HepG2 (cell line): ENCODE results near the gene PFKL. TPM values are rescaled to one million over a fixed set of nuclear protein-coding genes. Genes with fewer than 3 reads are reported as not detected.

Source experiments
- BHLHE40 ChIP-seq: IDR thresholded peaks from 2 replicates; pipeline ENCODE4 v1.6.1; 2011; ENCODE audit warnings: low read length, improper control_type of control experiment
- GATA4 ChIP-seq: sonication (generic); IDR thresholded peaks from 2 replicates; pipeline ENCODE4 v1.6.1; 2016; ENCODE audit warnings: antibody characterized with exemption, low read depth, borderline replicate concordance
- HNRNPK ChIP-seq: fragments of 200-400 bp; formaldehyde crosslinking; IDR thresholded peaks from 2 replicates; pipeline ENCODE4 v1.6.1; 2018; ENCODE audit warnings: low read length, low read depth, moderate library complexity, mild to moderate bottlenecking; ENCODE audit not compliant: poor library complexity, severe bottlenecking
- ISL2 ChIP-seq: sonication (generic); formaldehyde crosslinking; IDR thresholded peaks from 2 replicates; pipeline ENCODE4 v1.5.0; 2020; ENCODE audit warnings: missing genetic modification reagents
- ISX ChIP-seq: sonication (generic); formaldehyde crosslinking; conservative IDR thresholded peaks from 2 replicates; pipeline ENCODE4 v1.5.0; 2020; ENCODE audit warnings: missing genetic modification reagents
- KAT2B ChIP-seq: fragments of 150-350 bp; IDR thresholded peaks from 2 replicates; pipeline ENCODE4 v1.6.1; 2014; ENCODE audit warnings: low read depth, low read length, borderline replicate concordance
- PAXIP1 ChIP-seq: sonication (generic); formaldehyde crosslinking; conservative IDR thresholded peaks from 2 replicates; pipeline ENCODE4 v1.4.0; 2020; ENCODE audit warnings: mild to moderate bottlenecking, missing genetic modification reagents, moderate library complexity
- ZNF24 ChIP-seq: fragments of 450-650 bp; IDR thresholded peaks from 2 replicates; pipeline ENCODE4 v1.6.1; 2017; ENCODE audit warnings: antibody characterized with exemption, mild to moderate bottlenecking
- ZNF292 ChIP-seq: sonication (generic); formaldehyde crosslinking; IDR thresholded peaks from 2 replicates; pipeline ENCODE4 v1.8.1; 2022; ENCODE audit warnings: mild to moderate bottlenecking, low read depth, missing genetic modification reagents, borderline replicate concordance
- ZNF296 ChIP-seq: sonication (generic); formaldehyde crosslinking; conservative IDR thresholded peaks from 2 replicates; pipeline ENCODE4 v1.5.0; 2020; ENCODE audit warnings: mild to moderate bottlenecking, missing genetic modification reagents
- ZNF430 ChIP-seq: sonication (generic); formaldehyde crosslinking; IDR thresholded peaks from 2 replicates; pipeline ENCODE4 v1.9.0; 2021; ENCODE audit warnings: mild to moderate bottlenecking, missing genetic modification reagents
- ZNF431 ChIP-seq: sonication (generic); formaldehyde crosslinking; IDR thresholded peaks from 2 replicates; pipeline ENCODE4 v1.9.0; 2022; ENCODE audit warnings: missing genetic modification reagents, low read depth, mild to moderate bottlenecking, borderline replicate concordance
- ZNF556 ChIP-seq: sonication (generic); formaldehyde crosslinking; IDR thresholded peaks from 2 replicates; pipeline ENCODE4 v1.4.0; 2020; ENCODE audit warnings: mild to moderate bottlenecking, missing genetic modification reagents, borderline replicate concordance
- ZNF670 ChIP-seq: sonication (generic); formaldehyde crosslinking; IDR thresholded peaks from 2 replicates; pipeline ENCODE4 v1.8.0; 2022; ENCODE audit warnings: mild to moderate bottlenecking, missing genetic modification reagents, borderline replicate concordance
- ZNF672 ChIP-seq: sonication (generic); formaldehyde crosslinking; IDR thresholded peaks from 2 replicates; pipeline ENCODE4 v1.8.1; 2022; ENCODE audit warnings: missing genetic modification reagents
- ZNF776 ChIP-seq: sonication (generic); formaldehyde crosslinking; IDR thresholded peaks from 2 replicates; pipeline ENCODE4 v1.4.0; 2020; ENCODE audit warnings: mild to moderate bottlenecking, missing genetic modification reagents
- ZSCAN12 ChIP-seq: sonication (generic); formaldehyde crosslinking; IDR thresholded peaks from 2 replicates; pipeline ENCODE4 v1.9.0; 2021; ENCODE audit warnings: mild to moderate bottlenecking, missing genetic modification reagents
- polyA plus RNA-seq, 8 experiments: library from polyadenylated mRNA; depleted of rRNA in 3 of 8; stranded (reverse) in 7 of 8; unstranded in 1 of 8; fragments of >200 nt; fragmentation: Illumina TruSeq in 4 of 8; extraction: Trizol in 4 of 8; gene quantifications; 2 replicates each; pipeline versions ENCODE4 v1.2.1 to v1.2.3, GENCODE V29; 2011 to 2016; ENCODE audit warnings: low read depth in 4 of 8, missing spikeins in 1 of 8, mixed read lengths in 1 of 8; ENCODE audit not compliant: insufficient read depth in 1 of 8
- total RNA-seq, 5 experiments: library from RNA; depleted of rRNA; stranded (reverse); fragments of >200 nt; fragmentation: Illumina TruSeq; extraction: Trizol; gene quantifications; 2 replicates each; pipeline ENCODE4 v1.2.3, GENCODE V29; 2016; ENCODE audit warnings: low read depth in 1 of 5
- TF ChIP-seq, protein P1 (sequence below): sonication (generic); formaldehyde crosslinking; IDR thresholded peaks from 2 replicates; pipeline ENCODE4 v1.8.0; 2022; ENCODE audit warnings: mild to moderate bottlenecking, missing genetic modification reagents; ENCODE audit not compliant: insufficient replicate concordance
- TF ChIP-seq, protein P2 (sequence below): sonication (generic); formaldehyde crosslinking; IDR thresholded peaks from 2 replicates; pipeline ENCODE4 v1.4.0; 2020; ENCODE audit warnings: missing genetic modification reagents
- TF ChIP-seq, protein P3 (sequence below): IDR thresholded peaks from 2 replicates; pipeline ENCODE4 v1.6.1; 2016; ENCODE audit warnings: mild to moderate bottlenecking

Gene PFKL
- total and polyA plus RNA-seq, 2 of the 13 experiments (the other 11 are each of a cell fraction or from before 2014, with no cell fraction given): 92.8 to 106 TPM

DNA sequence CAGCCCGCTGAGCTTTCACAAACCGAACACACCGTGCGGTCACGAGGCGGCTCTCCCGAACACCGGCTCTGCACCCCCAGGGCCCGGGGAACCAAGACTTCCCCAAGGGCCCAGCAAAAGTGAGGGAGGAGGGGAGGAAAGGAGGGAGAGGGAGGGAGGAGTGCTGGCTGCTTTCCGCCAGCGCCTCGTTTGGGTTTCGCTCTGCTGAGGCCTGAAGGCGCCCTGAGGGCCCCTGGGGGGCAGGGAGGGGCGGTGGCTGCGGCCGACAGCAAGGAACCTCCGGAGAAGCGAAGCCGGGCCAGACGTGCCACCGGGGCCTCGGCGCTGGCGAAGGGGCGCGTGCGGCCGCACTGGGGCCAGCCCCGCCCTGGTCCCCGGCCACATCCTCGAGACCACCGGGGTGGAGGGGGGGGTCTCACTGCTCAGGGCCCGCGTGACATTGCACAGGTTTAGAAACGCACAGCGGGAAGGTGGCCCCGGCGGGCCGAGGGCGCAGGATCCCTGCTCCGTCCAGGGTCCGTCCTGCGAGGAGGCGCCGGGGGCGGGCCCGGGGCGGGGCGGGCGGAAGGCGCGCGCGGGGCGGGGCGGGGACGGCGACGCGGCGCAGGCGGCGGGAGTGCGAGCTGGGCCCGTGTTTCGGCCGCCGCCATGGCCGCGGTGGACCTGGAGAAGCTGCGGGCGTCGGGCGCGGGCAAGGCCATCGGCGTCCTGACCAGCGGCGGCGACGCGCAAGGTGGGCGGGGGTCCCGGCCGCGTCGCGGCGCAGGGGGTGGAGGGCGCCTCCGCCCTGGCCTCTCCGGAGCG is at the start of gene PFKL (continued):
- peak; percentile 45; the same call in 1 of the 2 replicates for TF ChIP-seq PAXIP1 (CRISPR knock-in tag)
- TF ChIP-seq ZNF672 (CRISPR knock-in tag): no peak
- TF ChIP-seq ZNF24: no peak
- TF ChIP-seq, protein P1, sequence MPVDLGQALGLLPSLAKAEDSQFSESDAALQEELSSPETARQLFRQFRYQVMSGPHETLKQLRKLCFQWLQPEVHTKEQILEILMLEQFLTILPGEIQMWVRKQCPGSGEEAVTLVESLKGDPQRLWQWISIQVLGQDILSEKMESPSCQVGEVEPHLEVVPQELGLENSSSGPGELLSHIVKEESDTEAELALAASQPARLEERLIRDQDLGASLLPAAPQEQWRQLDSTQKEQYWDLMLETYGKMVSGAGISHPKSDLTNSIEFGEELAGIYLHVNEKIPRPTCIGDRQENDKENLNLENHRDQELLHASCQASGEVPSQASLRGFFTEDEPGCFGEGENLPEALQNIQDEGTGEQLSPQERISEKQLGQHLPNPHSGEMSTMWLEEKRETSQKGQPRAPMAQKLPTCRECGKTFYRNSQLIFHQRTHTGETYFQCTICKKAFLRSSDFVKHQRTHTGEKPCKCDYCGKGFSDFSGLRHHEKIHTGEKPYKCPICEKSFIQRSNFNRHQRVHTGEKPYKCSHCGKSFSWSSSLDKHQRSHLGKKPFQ (CRISPR knock-in tag): no peak
- TF ChIP-seq BHLHE40: no peak
- no peak for TF ChIP-seq ZNF296 (CRISPR knock-in tag)
- TF ChIP-seq KAT2B: no peak
- peak; percentile 58; the same call in 1 of the 2 replicates for TF ChIP-seq ZNF431
- TF ChIP-seq, protein P2, sequence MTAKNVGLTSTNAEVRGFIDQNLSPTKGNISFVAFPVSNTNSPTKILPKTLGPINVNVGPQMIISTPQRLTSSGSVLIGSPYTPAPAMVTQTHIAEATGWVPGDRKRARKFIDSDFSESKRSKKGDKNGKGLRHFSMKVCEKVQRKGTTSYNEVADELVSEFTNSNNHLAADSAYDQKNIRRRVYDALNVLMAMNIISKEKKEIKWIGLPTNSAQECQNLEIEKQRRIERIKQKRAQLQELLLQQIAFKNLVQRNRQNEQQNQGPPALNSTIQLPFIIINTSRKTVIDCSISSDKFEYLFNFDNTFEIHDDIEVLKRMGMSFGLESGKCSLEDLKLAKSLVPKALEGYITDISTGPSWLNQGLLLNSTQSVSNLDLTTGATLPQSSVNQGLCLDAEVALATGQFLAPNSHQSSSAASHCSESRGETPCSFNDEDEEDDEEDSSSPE: peak; percentile 64
- TF ChIP-seq ZNF556 (CRISPR knock-in tag): peak; percentile 63; the same call in 1 of the 2 replicates
- TF ChIP-seq ZNF292: 0 out of 2 replicates have a peak, but pooled peaks have one; percentile 49
- TF ChIP-seq ISL2 (CRISPR knock-in tag): peak; percentile 53; the same call in 1 of the 2 replicates
- no peak; the same call in 1 of the 2 replicates for TF ChIP-seq ZNF776
- TF ChIP-seq ISX (CRISPR knock-in tag): peak; percentile 81
- TF ChIP-seq, protein P3, sequence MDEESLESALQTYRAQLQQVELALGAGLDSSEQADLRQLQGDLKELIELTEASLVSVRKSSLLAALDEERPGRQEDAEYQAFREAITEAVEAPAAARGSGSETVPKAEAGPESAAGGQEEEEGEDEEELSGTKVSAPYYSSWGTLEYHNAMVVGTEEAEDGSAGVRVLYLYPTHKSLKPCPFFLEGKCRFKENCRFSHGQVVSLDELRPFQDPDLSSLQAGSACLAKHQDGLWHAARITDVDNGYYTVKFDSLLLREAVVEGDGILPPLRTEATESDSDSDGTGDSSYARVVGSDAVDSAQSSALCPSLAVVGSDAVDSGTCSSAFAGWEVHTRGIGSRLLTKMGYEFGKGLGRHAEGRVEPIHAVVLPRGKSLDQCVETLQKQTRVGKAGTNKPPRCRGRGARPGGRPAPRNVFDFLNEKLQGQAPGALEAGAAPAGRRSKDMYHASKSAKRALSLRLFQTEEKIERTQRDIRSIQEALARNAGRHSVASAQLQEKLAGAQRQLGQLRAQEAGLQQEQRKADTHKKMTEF (CRISPR knock-in tag): peak; percentile 70
- TF ChIP-seq HNRNPK: peak; percentile 58
- TF ChIP-seq GATA4: peak; percentile 37; the same call in 1 of the 2 replicates
- TF ChIP-seq ZNF670 (CRISPR knock-in tag): no peak
- TF ChIP-seq ZNF430 (CRISPR knock-in tag): no peak
- TF ChIP-seq ZSCAN12 (CRISPR knock-in tag): no peak
